ENCODE results near the gene CGNL1.
A peak's percentile ranks its signal among the peaks of the same experiment; 100 is the strongest.

Gene CGNL1

DNA sequence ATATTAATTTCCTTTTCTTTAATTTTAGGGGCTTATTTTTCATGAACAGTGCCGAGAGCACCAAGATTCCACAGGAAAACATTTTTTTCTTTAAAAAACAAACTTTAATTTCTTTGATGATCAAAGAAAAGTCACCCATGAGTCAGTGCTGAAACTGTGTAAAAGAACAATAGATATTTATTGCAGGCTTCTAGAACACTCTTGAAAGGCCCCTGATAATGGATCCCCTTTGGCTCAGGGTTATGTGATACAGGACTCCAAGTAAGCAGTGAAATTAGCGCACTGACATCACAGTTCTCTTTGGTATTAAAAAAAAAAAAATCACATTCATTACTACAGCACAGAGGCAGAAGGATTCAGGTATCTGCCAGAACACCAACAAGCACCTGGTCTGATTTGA lies 149.3 kb downstream of the CGNL1 start:
- H3K4me2 ChIP-seq (ENCODE audit: low read length, poor library complexity, severe bottlenecking) = no peak overlapping the region
- WGBS = 100% methylated on average over 2 of the region's 2 CpGs

GRCh38 chr15:57526076-57526475 lies 149.8 kb downstream of the CGNL1 start:
- H4K8ac ChIP-seq (ENCODE audit: low read length) = no peak overlapping the region
- H2BK120ac ChIP-seq (ENCODE audit: low read depth, low read length) = no peak overlapping the region
- no peak overlapping the region for H2BK15ac ChIP-seq (ENCODE audit: low read depth, poor library complexity, severe bottlenecking)
- peak overlapping the region; percentile 13 for H3K9ac ChIP-seq (ENCODE audit: low read length)
- H3K4me1 ChIP-seq (ENCODE audit: control insufficient read depth, insufficient read depth, low read depth, low read length) = peaks cover 5% of the 10 kb centered on the region
- H3K4ac ChIP-seq (ENCODE audit: low read depth in 1 of 2, low read length in 2 of 2) = no peak overlapping the region
- peak overlapping the region; percentile 46 for H2BK5ac ChIP-seq (ENCODE audit: low read depth, low read length, poor library complexity, severe bottlenecking)
- H3K27me3 ChIP-seq (ENCODE audit: control insufficient read depth in 1 of 2, insufficient read depth in 1 of 2, low read length in 2 of 2) = peaks cover 0 to 17% of the 10 kb centered on the region in 2 experiments
- no peak overlapping the region for H3K23ac ChIP-seq (ENCODE audit: low read length in 2 of 2)
- no peak overlapping the region for H3K4me2 ChIP-seq (ENCODE audit: low read length, poor library complexity, severe bottlenecking)
- no peak for DNase-seq
- H3K27ac ChIP-seq (ENCODE audit: low read length, poor library complexity, severe bottlenecking) = peak overlapping the region; percentile 31
- H3K36me3 ChIP-seq (ENCODE audit: control insufficient read depth in 1 of 2, insufficient read depth in 2 of 2, low read depth in 1 of 2, low read length in 2 of 2) = peaks cover 0 to 37% of the 10 kb centered on the region in 2 experiments
- H3K18ac ChIP-seq (ENCODE audit: low read depth in 1 of 2, low read length in 2 of 2) = no peak overlapping the region
- H2BK12ac ChIP-seq (ENCODE audit: low read length in 2 of 2) = no peak overlapping the region
- no peak overlapping the region for H4K91ac ChIP-seq (ENCODE audit: low read length)
- no peak overlapping the region for H3K14ac ChIP-seq (ENCODE audit: low read length in 2 of 2)
- peaks cover 12% of the 10 kb centered on the region for H3K79me1 ChIP-seq (replicated peaks; ENCODE audit: low read length, poor library complexity, severe bottlenecking)
- H2AFZ ChIP-seq (ENCODE audit: low read depth, low read length) = no peak overlapping the region
- no peak overlapping the region for H3K4me3 ChIP-seq (ENCODE audit: insufficient read depth in 1 of 2, low read depth in 1 of 2, low read length in 2 of 2)
- H2AK5ac ChIP-seq (ENCODE audit: low read length, severe bottlenecking) = peak overlapping the region; percentile 29
- H3K9me3 ChIP-seq (ENCODE audit: control insufficient read depth, low read length) = no peaks in the 10 kb centered on the region

More for the DNA sequence above, 149.3 kb downstream of the CGNL1 start:
- Histone ChIP-seq H3K27ac (ENCODE audit: low read length, poor library complexity, severe bottlenecking) (no peak overlapping the region), H2BK12ac (ENCODE audit: low read length in 2 of 2) (no peak overlapping the region), H2BK5ac (ENCODE audit: low read depth, low read length, poor library complexity, severe bottlenecking) (no peak overlapping the region), H3K23ac (ENCODE audit: low read length in 2 of 2) (no peak overlapping the region), H2AK5ac (ENCODE audit: low read length, severe bottlenecking) (no peak overlapping the region), H3K9ac (ENCODE audit: low read length) (peak overlapping the region; percentile 13), H2BK120ac (ENCODE audit: low read depth, low read length) (no peak overlapping the region), H2AFZ (ENCODE audit: low read depth, low read length) (no peak overlapping the region), H3K9me3 (ENCODE audit: control insufficient read depth, low read length) (no peaks in the 10 kb centered on the region), H3K4ac (ENCODE audit: low read depth in 1 of 2, low read length in 2 of 2) (no peak overlapping the region), H4K91ac (ENCODE audit: low read length) (no peak overlapping the region), H3K79me1 (replicated peaks; ENCODE audit: low read length, poor library complexity, severe bottlenecking) (peaks cover 12% of the 10 kb centered on the region), H3K4me1 (ENCODE audit: control insufficient read depth, insufficient read depth, low read depth, low read length) (peaks cover 5% of the 10 kb centered on the region), H3K27me3 (ENCODE audit: control insufficient read depth in 1 of 2, insufficient read depth in 1 of 2, low read length in 2 of 2) (peaks cover 0 to 14% of the 10 kb centered on the region in 2 experiments), H3K36me3 (ENCODE audit: control insufficient read depth in 1 of 2, insufficient read depth in 2 of 2, low read depth in 1 of 2, low read length in 2 of 2) (peaks cover 0 to 39% of the 10 kb centered on the region in 2 experiments), H3K14ac (ENCODE audit: low read length in 2 of 2) (no peak overlapping the region), H3K18ac (ENCODE audit: low read depth in 1 of 2, low read length in 2 of 2) (no peak overlapping the region), H4K8ac (ENCODE audit: low read length) (no peak overlapping the region), H3K4me3 (ENCODE audit: insufficient read depth in 1 of 2, low read depth in 1 of 2, low read length in 2 of 2) (no peak overlapping the region), H2BK15ac (ENCODE audit: low read depth, poor library complexity, severe bottlenecking) (no peak overlapping the region)
- no peak for DNase-seq

GRCh38 chr15:57526615-57527014 lies 150.3 kb downstream of the CGNL1 start:
- Histone ChIP-seq H3K9ac (ENCODE audit: low read length) (no peak overlapping the region), H4K8ac (ENCODE audit: low read length) (no peak overlapping the region), H3K23ac (ENCODE audit: low read length in 2 of 2) (peak overlapping the region in 1 of 2 experiments; percentile 6), H2BK5ac (ENCODE audit: low read depth, low read length, poor library complexity, severe bottlenecking) (peak overlapping the region; percentile 11), H2BK120ac (ENCODE audit: low read depth, low read length) (no peak overlapping the region), H2BK15ac (ENCODE audit: low read depth, poor library complexity, severe bottlenecking) (no peak overlapping the region), H3K4me1 (ENCODE audit: control insufficient read depth, insufficient read depth, low read depth, low read length) (peaks cover 5% of the 10 kb centered on the region), H3K27me3 (ENCODE audit: control insufficient read depth in 1 of 2, insufficient read depth in 1 of 2, low read length in 2 of 2) (peaks cover 0 to 18% of the 10 kb centered on the region in 2 experiments), H3K14ac (ENCODE audit: low read length in 2 of 2) (peak overlapping the region in 1 of 2 experiments; percentile 23), H2AK5ac (ENCODE audit: low read length, severe bottlenecking) (peak overlapping the region; percentile 37), H3K9me3 (ENCODE audit: control insufficient read depth, low read length) (no peaks in the 10 kb centered on the region), H3K4ac (ENCODE audit: low read depth in 1 of 2, low read length in 2 of 2) (peak overlapping the region in 1 of 2 experiments; percentile 4), H2BK12ac (ENCODE audit: low read length in 2 of 2) (peak overlapping the region in 1 of 2 experiments; percentile 4), H4K91ac (ENCODE audit: low read length) (no peak overlapping the region), H3K79me1 (replicated peaks; ENCODE audit: low read length, poor library complexity, severe bottlenecking) (peaks cover 10% of the 10 kb centered on the region), H3K4me3 (ENCODE audit: insufficient read depth in 1 of 2, low read depth in 1 of 2, low read length in 2 of 2) (no peak overlapping the region), H2AFZ (ENCODE audit: low read depth, low read length) (no peak overlapping the region), H3K4me2 (ENCODE audit: low read length, poor library complexity, severe bottlenecking) (no peak overlapping the region), H3K36me3 (ENCODE audit: control insufficient read depth in 1 of 2, insufficient read depth in 2 of 2, low read depth in 1 of 2, low read length in 2 of 2) (peaks cover 0 to 35% of the 10 kb centered on the region in 2 experiments), H3K27ac (ENCODE audit: low read length, poor library complexity, severe bottlenecking) (peak overlapping the region; percentile 33), H3K18ac (ENCODE audit: low read depth in 1 of 2, low read length in 2 of 2) (no peak overlapping the region)
- 72% methylated on average over 3 of the region's 5 CpGs for WGBS
- DNase-seq = no peak

GRCh38 chr15:57527382-57528091 lies 151.2 kb downstream of the CGNL1 start:
- peak overlapping the region; percentile 87 for H2AK5ac ChIP-seq (ENCODE audit: low read length, severe bottlenecking)
- H3K4ac ChIP-seq (ENCODE audit: low read depth in 1 of 2, low read length in 2 of 2) = no peak overlapping the region
- no peak overlapping the region for H3K4me2 ChIP-seq (ENCODE audit: low read length, poor library complexity, severe bottlenecking)
- no peak overlapping the region for H3K9ac ChIP-seq (ENCODE audit: low read length)
- no peak overlapping the region for H2AFZ ChIP-seq (ENCODE audit: low read depth, low read length)
- no peak overlapping the region for H2BK12ac ChIP-seq (ENCODE audit: low read length in 2 of 2)
- no peak overlapping the region for H4K8ac ChIP-seq (ENCODE audit: low read length)
- H2BK5ac ChIP-seq (ENCODE audit: low read depth, low read length, poor library complexity, severe bottlenecking) = no peak overlapping the region
- H3K4me1 ChIP-seq (ENCODE audit: control insufficient read depth, insufficient read depth, low read depth, low read length) = peaks cover 5% of the 10 kb centered on the region
- peaks cover 0 to 18% of the 10 kb centered on the region in 2 experiments for H3K27me3 ChIP-seq (ENCODE audit: control insufficient read depth in 1 of 2, insufficient read depth in 1 of 2, low read length in 2 of 2)
- H2BK120ac ChIP-seq (ENCODE audit: low read depth, low read length) = no peak overlapping the region
- no peak overlapping the region for H3K18ac ChIP-seq (ENCODE audit: low read depth in 1 of 2, low read length in 2 of 2)
- peaks cover 3% of the 10 kb centered on the region for H3K79me1 ChIP-seq (replicated peaks; ENCODE audit: low read length, poor library complexity, severe bottlenecking)
- H3K9me3 ChIP-seq (ENCODE audit: control insufficient read depth, low read length) = no peaks in the 10 kb centered on the region
- peak overlapping the region; percentile 76 for H3K27ac ChIP-seq (ENCODE audit: low read length, poor library complexity, severe bottlenecking)
- no peak overlapping the region for H3K14ac ChIP-seq (ENCODE audit: low read length in 2 of 2)
- WGBS = 67% methylated on average over 8 of the region's 9 CpGs
- peak; percentile 88 for DNase-seq
- no peak overlapping the region for H3K4me3 ChIP-seq (ENCODE audit: insufficient read depth in 1 of 2, low read depth in 1 of 2, low read length in 2 of 2)
- peaks cover 0 to 27% of the 10 kb centered on the region in 2 experiments for H3K36me3 ChIP-seq (ENCODE audit: control insufficient read depth in 1 of 2, insufficient read depth in 2 of 2, low read depth in 1 of 2, low read length in 2 of 2)
- H4K91ac ChIP-seq (ENCODE audit: low read length) = no peak overlapping the region
- no peak overlapping the region for H3K23ac ChIP-seq (ENCODE audit: low read length in 2 of 2)
- no peak overlapping the region for H2BK15ac ChIP-seq (ENCODE audit: low read depth, poor library complexity, severe bottlenecking)
